MM.1S (cell line): ENCODE measurements around the gene GORAB.

Source experiments
- DNase-seq: peaks from one replicate; pipeline ENCODE4 v3.0.0-alpha.2; 2015
- H2AFZ ChIP-seq: fragments of 300-600 bp; sonication (generic); 2 replicates; pipeline ENCODE4 v1.6.0; 2016; ENCODE audit warnings: antibody characterized with exemption, low read length
- H3F3A ChIP-seq: fragments of 300-600 bp; sonication (generic); 2 replicates; pipeline ENCODE4 v1.6.1; 2016; ENCODE audit warnings: mild to moderate bottlenecking, antibody characterized with exemption, low read length, moderate library complexity, mixed read lengths; ENCODE audit not compliant: insufficient read depth
- H3K27ac ChIP-seq: fragments of 300-600 bp; sonication (generic); 2 replicates; pipeline ENCODE4 v1.5.1; 2016; ENCODE audit warnings: mild to moderate bottlenecking, low read length
- H3K27me3 ChIP-seq: fragments of 300-600 bp; sonication (generic); replicated peaks from 2 replicates; pipeline ENCODE4 v1.6.0; 2016; ENCODE audit warnings: low read length; ENCODE audit not compliant: insufficient read depth
- H3K36me3 ChIP-seq: fragments of 300-600 bp; sonication (generic); replicated peaks from 2 replicates; pipeline ENCODE4 v1.6.1; 2016; ENCODE audit warnings: mild to moderate bottlenecking, low read length, mixed read lengths; ENCODE audit not compliant: insufficient read depth
- H3K4me1 ChIP-seq: fragments of 300-600 bp; sonication (generic); 2 replicates; pipeline ENCODE4 v1.6.1; 2016; ENCODE audit warnings: low read length, mixed read lengths
- H3K4me2 ChIP-seq: fragments of 300-600 bp; sonication (generic); 2 replicates; pipeline ENCODE4 v1.6.0; 2016; ENCODE audit warnings: low read depth, low read length
- H3K4me3 ChIP-seq: fragments of 300-600 bp; sonication (generic); 2 replicates; pipeline ENCODE4 v1.5.1; 2016; ENCODE audit warnings: low read length, mixed read lengths
- H3K79me2 ChIP-seq: fragments of 300-600 bp; sonication (generic); 2 replicates; pipeline ENCODE4 v1.6.1; 2016; ENCODE audit warnings: mixed run types, low read length, mixed read lengths
- H3K9ac ChIP-seq: fragments of 300-600 bp; sonication (generic); 2 replicates; pipeline ENCODE4 v1.6.1; 2016; ENCODE audit warnings: low read length, mixed read lengths
- H3K9me2 ChIP-seq: fragments of 300-600 bp; sonication (generic); replicated peaks from 2 replicates; pipeline ENCODE4 v1.6.1; 2016; ENCODE audit warnings: mild to moderate bottlenecking, low read length, mixed read lengths; ENCODE audit not compliant: insufficient read depth
- H3K9me3 ChIP-seq: fragments of 300-600 bp; sonication (generic); replicated peaks from 2 replicates; pipeline ENCODE4 v1.6.1; 2016; ENCODE audit warnings: mild to moderate bottlenecking, low read length, mixed read lengths; ENCODE audit not compliant: insufficient read depth
- H4K20me1 ChIP-seq: fragments of 300-600 bp; sonication (generic); 2 replicates; pipeline ENCODE4 v1.6.1; 2016; ENCODE audit warnings: mild to moderate bottlenecking, low read length, moderate library complexity, mixed read lengths; ENCODE audit not compliant: insufficient read depth
- CTCF ChIP-seq: fragments of 300-600 bp; sonication (generic); IDR thresholded peaks from 2 replicates; pipeline ENCODE4 v1.5.1; 2016; ENCODE audit warnings: antibody characterized with exemption, low read length, mixed read lengths
- EZH2 ChIP-seq: fragments of 300-600 bp; sonication (generic); optimal IDR thresholded peaks from 2 replicates; pipeline ENCODE3; 2017; ENCODE audit warnings: low read depth, mild to moderate bottlenecking, antibody characterized with exemption, low read length, mixed read lengths
- EZH2phosphoT487 ChIP-seq: fragments of 300-600 bp; sonication (generic); IDR thresholded peaks from 2 replicates; pipeline ENCODE4 v1.6.1; 2018; ENCODE audit warnings: antibody characterized with exemption, low read length

GORAB gene

GRCh38 chr1:170559166-170559565 is 27.2 kb downstream of the GORAB start:
- no peaks in the 10 kb centered on the region for H3K9me2 ChIP-seq
- no peaks in the 10 kb centered on the region for H3K27me3 ChIP-seq
- H3K27ac ChIP-seq: no peak overlapping the region
- H3K9me3 ChIP-seq: no peaks in the 10 kb centered on the region
- H3K36me3 ChIP-seq: no peaks in the 10 kb centered on the region
- no peaks in the 10 kb centered on the region for H3F3A ChIP-seq
- no peak overlapping the region for H3K9ac ChIP-seq
- no peaks in the 10 kb centered on the region for H3K4me1 ChIP-seq
- H3K79me2 ChIP-seq: no peaks in the 10 kb centered on the region
- no peak overlapping the region for H2AFZ ChIP-seq
- no peak for DNase-seq
- no peak overlapping the region for H3K4me3 ChIP-seq
- H3K4me2 ChIP-seq: no peak overlapping the region
- no peaks in the 10 kb centered on the region for H4K20me1 ChIP-seq
- no peak for TF ChIP-seq EZH2phosphoT487
- TF ChIP-seq EZH2: no peak

GRCh38 chr1:170560681-170561285 is 28.8 kb downstream of the GORAB start:
- no peaks in the 10 kb centered on the region for H3K4me1 ChIP-seq
- H3K4me3 ChIP-seq: no peak overlapping the region
- no peaks in the 10 kb centered on the region for H3K9me2 ChIP-seq
- H4K20me1 ChIP-seq: no peaks in the 10 kb centered on the region
- TF ChIP-seq EZH2phosphoT487 (no peak), CTCF (no peak), EZH2 (no peak)
- H3K4me2 ChIP-seq: no peak overlapping the region
- H3K27ac ChIP-seq: no peak overlapping the region
- H2AFZ ChIP-seq: no peak overlapping the region
- H3K36me3 ChIP-seq: no peaks in the 10 kb centered on the region
- no peaks in the 10 kb centered on the region for H3K27me3 ChIP-seq
- H3K9me3 ChIP-seq: no peaks in the 10 kb centered on the region
- no peak overlapping the region for H3K9ac ChIP-seq
- H3F3A ChIP-seq: no peaks in the 10 kb centered on the region
- H3K79me2 ChIP-seq: no peaks in the 10 kb centered on the region
- no peak for DNase-seq

- no peaks in the 10 kb centered on the region for H3K79me2 ChIP-seq
- DNase-seq: no peak
- H3K9me2 ChIP-seq: no peaks in the 10 kb centered on the region
- H3K27ac ChIP-seq: no peak overlapping the region
- H2AFZ ChIP-seq: no peak overlapping the region
- no peak overlapping the region for H3K9ac ChIP-seq
- no peaks in the 10 kb centered on the region for H3F3A ChIP-seq
- no peak overlapping the region for H3K4me3 ChIP-seq
- no peaks in the 10 kb centered on the region for H3K9me3 ChIP-seq
- TF ChIP-seq CTCF (no peak), EZH2phosphoT487 (no peak)
- H4K20me1 ChIP-seq: no peaks in the 10 kb centered on the region
- no peaks in the 10 kb centered on the region for H3K36me3 ChIP-seq
- no peak overlapping the region for H3K4me2 ChIP-seq
- H3K27me3 ChIP-seq: no peaks in the 10 kb centered on the region
- no peaks in the 10 kb centered on the region for H3K4me1 ChIP-seq
These were observed 30.8 kb downstream of the GORAB start for GRCh38 chr1:170562646-170563338.

- no peaks in the 10 kb centered on the region for H3F3A ChIP-seq
- no peaks in the 10 kb centered on the region for H3K9me2 ChIP-seq
- no peaks in the 10 kb centered on the region for H3K27me3 ChIP-seq
- no peak for DNase-seq
- H3K4me2 ChIP-seq: no peak overlapping the region
- no peaks in the 10 kb centered on the region for H3K79me2 ChIP-seq
- no peaks in the 10 kb centered on the region for H4K20me1 ChIP-seq
- H2AFZ ChIP-seq: no peak overlapping the region
- no peak overlapping the region for H3K4me3 ChIP-seq
- no peaks in the 10 kb centered on the region for H3K4me1 ChIP-seq
- H3K27ac ChIP-seq: no peak overlapping the region
- TF ChIP-seq EZH2phosphoT487 (no peak), CTCF (no peak), EZH2 (no peak)
- H3K36me3 ChIP-seq: no peaks in the 10 kb centered on the region
- H3K9me3 ChIP-seq: no peaks in the 10 kb centered on the region
- no peak overlapping the region for H3K9ac ChIP-seq
These were observed 35.2 kb downstream of the GORAB start for GRCh38 chr1:170567214-170567613.
